HG03064 (cell line): ENCODE data around the gene LGR6.
"Not testable (repeated sequence)": the region's sequence is repeated elsewhere in the genome, so short reads cannot be mapped to it uniquely, and the experiment has no call there.

Experiments
- ATAC-seq: cut with Tn5 transposase; IDR thresholded peaks from one replicate; pipeline ENCODE4 v1.9.1; 2021; ENCODE audit warnings: low read depth; ENCODE audit not compliant: unreplicated experiment

Gene LGR6

GRCh38 chr1:202254454-202255252, 61.1 kb downstream of the LGR6 start:
- ATAC-seq, result no peak

GRCh38 chr1:202255343-202255742, 61.7 kb downstream of the LGR6 start:
- no peak for ATAC-seq

- no peak for ATAC-seq
These were observed 66.1 kb downstream of the LGR6 start for GRCh38 chr1:202259705-202260104.

- ATAC-seq, result not testable (repeated sequence)
These were observed 67.8 kb downstream of the LGR6 start for GRCh38 chr1:202261209-202261958.

GRCh38 chr1:202263628-202264027, 70.0 kb downstream of the LGR6 start:
- no peak for ATAC-seq

- no peak for ATAC-seq
These were observed 70.7 kb downstream of the LGR6 start for GRCh38 chr1:202264300-202264699.

GRCh38 chr1:202264726-202265125, 71.1 kb downstream of the LGR6 start:
- ATAC-seq, result no peak

GRCh38 chr1:202266061-202266765, 72.6 kb downstream of the LGR6 start:
- no peak for ATAC-seq

- ATAC-seq, result no peak
These were observed 74.4 kb downstream of the LGR6 start for GRCh38 chr1:202268032-202268431.

- no peak for ATAC-seq
These were observed 75.2 kb downstream of the LGR6 start for GRCh38 chr1:202268817-202269216.

GRCh38 chr1:202270871-202271326, 77.3 kb downstream of the LGR6 start:
- ATAC-seq, result no peak

- ATAC-seq, result no peak
These were observed 78.7 kb downstream of the LGR6 start for GRCh38 chr1:202272103-202272845.

GRCh38 chr1:202274611-202275010, 81.0 kb downstream of the LGR6 start:
- no peak for ATAC-seq

- ATAC-seq, result no peak
These were observed 81.6 kb downstream of the LGR6 start for GRCh38 chr1:202275061-202275770.

GRCh38 chr1:202276081-202276715, 82.6 kb downstream of the LGR6 start:
- no peak for ATAC-seq

- ATAC-seq, result no peak
These were observed 83.3 kb downstream of the LGR6 start for GRCh38 chr1:202276920-202277319.

- no peak for ATAC-seq
These were observed 85.2 kb downstream of the LGR6 start for GRCh38 chr1:202278751-202279150.

- no peak for ATAC-seq
These were observed 86.2 kb downstream of the LGR6 start for GRCh38 chr1:202279806-202280205.

GRCh38 chr1:202280595-202280994, 87.0 kb downstream of the LGR6 start:
- no peak for ATAC-seq
